Measurements from ENCODE around the gene C3orf52.

C3orf52 gene

GRCh38 chr3:112086875-112087524, 811 bp downstream of the C3orf52 start:
- DNase-seq = peak; percentile 53

DNA sequence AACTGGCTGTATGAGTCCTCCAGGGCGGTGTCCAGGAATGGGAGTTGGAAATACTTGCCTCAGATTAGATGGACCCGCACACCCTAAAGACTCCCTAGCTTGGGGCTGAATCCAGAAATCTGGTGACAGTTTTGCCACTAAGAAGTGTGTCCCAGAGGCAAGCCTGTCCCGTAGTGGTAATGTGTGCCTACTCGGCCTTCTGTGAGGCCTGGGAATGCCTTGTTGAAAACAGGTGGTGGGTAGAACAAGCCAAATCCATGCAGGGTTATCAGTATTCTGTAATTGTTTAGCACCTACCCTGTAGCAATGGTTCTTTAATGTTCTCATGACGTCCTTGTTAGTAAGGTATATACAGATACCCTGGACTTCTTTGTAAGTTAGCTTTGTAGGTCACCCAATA, 1.6 kb downstream of the C3orf52 start:
- no peak for DNase-seq

DNA sequence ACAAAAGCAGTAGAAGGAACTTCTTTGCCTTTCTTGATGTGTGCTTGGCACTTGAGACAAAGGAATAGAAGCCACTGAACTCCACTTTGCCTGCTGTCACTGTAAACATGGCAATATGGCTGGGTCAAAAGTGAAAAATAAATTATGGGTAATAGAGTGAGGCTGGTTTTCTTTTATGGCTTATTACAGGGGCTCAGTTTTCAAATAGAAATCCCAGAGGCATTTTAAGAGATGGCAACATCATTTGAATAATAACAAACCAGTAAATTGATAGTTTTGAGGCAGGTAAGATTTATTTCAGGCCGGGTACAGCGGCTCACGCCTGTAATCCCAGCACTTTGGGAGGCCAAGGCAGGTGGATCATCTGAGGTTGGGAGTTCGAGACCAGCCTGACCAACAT, 2.8 kb downstream of the C3orf52 start:
- DNase-seq = no peak

DNA sequence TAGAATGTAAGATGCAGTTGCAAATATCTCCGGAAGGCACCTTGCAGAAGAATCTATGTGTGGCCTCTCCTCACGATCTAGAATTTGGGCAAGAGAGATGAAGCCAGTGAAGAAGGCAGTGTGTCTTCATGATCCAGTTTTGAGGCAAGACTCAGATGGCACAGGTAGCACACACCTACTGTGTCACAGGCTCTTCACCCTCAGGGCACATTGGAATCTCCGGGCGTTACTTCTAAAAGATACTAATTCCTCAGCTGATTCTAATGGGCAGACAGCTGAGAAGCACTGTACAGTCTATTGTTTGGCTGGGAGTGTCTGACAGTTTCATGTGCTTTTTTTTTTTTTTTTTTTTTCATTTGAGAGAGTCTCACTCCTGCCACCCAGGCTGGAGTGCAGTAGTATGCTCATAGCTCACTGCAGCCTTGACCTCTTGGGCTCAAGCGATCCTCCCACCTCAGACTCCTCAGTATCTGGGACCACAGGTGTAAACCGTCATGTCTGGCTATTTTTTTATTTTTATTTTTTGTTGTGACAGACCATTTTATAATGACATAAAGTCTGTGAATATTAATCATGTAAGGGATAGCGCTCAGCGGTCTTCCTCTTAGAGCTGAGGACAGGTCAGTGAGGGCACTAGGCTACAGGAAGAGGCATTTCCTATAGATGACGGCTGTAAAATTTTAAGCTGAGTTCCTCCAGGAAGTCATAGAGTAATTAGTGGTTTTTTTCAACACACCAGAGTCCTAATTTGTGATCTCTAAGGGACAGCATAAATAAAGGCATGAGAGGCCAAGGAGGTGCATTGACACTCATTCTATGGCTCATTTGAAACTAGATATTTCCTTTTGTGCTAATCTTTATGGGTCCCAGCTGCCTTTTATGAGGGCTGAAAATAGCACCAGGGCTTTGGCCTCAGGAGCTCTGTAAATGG, 4.0 kb downstream of the C3orf52 start:
- no peak for DNase-seq

GRCh38 chr3:112090887-112091586, 4.8 kb downstream of the C3orf52 start:
- DNase-seq = no peak

DNA sequence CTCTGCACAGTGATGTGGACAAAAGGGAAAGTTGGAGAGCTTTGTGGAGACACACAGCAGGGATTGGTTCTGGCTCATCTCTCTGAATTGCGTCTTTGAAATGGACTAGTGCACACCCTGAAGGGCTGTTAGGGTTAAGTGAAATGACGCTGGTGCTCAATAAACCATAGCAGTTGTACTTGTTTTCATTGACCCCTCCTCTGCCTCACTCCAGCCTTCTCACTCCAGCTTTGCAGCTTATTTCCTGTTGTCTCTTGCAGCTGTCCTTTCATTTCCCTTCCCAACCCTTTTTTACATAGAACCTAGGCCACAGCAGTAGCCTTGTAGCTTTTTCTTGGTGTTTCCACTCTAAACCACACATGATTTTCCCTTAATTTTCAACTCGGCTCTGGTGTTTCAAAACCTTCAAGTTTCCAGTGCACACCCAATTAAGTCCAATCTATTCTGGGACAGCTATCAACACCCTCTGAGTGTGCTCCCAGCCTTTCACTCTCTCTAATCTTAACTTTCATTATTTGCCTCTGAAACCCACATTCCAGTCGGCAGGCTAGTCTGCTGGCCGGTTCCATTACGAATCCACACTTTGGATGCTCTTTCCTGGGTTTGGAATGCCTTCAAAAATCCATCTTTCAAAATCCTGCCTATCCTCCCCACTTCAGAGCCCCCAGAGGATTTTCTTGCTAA, 6.4 kb downstream of the C3orf52 start:
- DNase-seq = peak; percentile 42

GRCh38 chr3:112093180-112093522, 7.0 kb downstream of the C3orf52 start:
- no peak for DNase-seq

DNA sequence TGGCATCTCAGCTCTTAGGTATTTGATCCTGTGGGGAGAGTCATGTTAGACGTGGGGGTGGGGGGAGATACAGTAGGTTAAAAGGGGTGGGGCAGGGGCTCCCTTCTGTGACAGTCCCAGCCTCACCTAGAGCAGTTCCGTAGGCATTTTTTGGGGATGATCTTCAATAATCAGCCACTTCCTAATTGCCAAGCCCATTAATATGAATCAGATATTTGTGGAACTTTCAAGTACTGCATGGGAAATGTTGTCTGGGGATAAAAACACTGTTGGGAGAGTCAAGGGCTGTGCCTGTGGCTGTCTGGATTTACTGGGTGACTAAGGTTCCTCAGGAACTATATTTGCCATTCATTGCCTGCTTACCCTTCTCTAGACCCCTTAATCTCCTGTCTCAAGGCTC, 9.5 kb downstream of the C3orf52 start:
- no peak for DNase-seq

DNA sequence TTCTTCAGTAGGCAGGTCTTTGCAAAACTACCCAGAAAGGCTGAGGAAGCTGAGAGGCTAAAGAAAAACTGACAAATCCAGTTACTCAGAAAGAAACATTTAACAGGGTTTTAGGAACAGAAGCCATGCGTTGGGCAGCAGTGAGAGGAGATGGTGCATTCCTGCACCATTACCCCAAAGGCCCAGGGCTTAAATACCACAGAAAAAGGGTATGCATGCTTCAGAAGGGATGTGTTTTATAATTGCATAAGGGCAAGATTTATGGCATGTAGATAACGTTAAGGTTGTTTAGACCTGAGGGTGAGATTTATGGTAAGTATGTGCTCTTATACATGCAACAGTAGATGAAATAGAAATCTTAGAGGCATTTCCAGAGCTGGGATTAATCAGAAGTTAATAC, 10.0 kb downstream of the C3orf52 start:
- DNase-seq = peak; percentile 77

DNA sequence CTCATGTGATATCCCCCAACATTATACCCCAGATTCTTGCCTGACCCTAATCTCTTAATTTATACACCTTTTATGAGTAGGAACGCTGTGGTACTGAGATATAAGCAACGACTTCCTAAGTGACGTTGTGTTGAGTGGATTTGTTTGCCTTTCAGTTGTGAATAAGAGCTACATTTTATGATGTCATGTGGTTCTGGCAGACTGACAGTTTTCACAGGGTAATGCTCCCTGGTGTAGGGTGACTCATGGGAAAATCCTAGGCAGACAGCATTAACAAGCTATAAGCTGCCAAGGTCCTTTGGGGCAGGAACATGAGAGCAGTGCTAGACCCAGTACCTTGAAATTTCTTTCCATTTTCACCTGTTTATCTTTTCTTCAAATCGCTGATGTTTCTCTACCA, 11.2 kb downstream of the C3orf52 start:
- DNase-seq = peak; percentile 100

DNA sequence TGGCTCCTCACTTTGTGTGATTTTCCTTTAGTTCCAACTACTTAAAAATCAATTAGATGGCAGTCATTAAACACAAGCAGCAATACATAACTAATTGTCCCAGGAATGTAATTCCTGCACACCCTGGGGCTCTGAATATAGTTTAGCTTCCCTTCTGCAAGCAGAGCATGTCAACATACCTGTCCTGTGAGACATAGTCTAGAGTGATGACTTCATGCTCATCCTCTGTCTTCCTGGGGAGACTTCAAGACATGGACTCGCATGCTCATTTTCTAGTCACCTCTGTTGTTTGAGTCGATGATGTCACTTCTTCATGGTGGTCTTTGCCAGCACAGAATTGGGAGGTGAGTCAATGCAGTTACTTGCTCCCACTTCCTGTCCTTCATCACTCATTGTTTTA, 15.7 kb downstream of the C3orf52 start:
- DNase-seq = peak; percentile 97

DNA sequence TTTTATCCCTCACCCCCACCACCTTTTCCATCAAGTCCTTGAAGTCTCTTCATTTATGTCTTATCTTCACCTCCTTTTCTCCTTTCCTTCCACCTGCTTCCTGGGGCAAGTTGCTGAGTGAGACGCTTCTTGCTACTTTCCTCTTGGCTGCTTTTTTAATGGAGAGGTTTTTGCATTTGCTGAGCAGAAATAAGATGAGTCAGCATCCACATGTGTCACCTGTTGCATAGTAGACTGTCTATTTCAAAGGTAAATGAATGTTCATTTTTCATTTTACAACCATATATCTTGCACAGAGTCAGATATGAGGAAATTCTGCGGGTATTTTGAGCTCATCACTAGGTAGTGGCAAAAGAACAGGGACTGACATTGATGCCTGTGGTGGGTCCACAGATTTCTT, 18.6 kb downstream of the C3orf52 start:
- DNase-seq = no peak

GRCh38 chr3:112109322-112109721, 23.1 kb downstream of the C3orf52 start:
- no peak for DNase-seq

DNA sequence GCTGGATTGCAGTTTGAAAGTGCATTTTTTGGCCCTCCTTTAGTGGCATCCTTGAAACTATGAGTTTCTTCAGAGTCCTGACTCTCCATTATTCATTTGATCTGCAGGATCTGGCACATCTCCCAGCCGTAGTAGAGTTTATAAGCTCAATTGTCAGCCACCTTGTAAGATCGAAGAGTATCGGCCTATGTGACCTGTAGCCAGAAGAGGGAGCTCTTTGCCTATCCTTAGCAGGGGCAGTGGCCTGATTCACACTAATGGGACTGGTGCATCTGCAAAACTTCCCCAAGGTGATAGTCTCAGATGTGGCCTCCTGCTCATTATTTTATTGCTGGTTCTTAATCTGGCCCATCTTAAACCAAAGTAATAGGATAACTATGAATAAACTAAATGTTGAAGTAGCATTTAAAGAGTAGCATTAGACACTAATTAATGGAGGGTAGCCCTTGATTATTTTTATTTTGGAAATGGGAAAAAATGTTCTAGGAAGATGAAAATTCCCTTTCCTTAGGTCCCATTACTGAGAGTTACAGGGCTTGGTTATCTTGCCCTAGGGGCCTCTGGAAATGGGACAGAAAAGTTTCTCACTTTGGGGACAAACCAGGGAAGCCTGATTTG, 25.7 kb downstream of the C3orf52 start:
- peak; percentile 68 for DNase-seq

- DNase-seq = no peak
Measured at GRCh38 chr3:112114576-112115160, 28.5 kb downstream of the C3orf52 start.

DNA sequence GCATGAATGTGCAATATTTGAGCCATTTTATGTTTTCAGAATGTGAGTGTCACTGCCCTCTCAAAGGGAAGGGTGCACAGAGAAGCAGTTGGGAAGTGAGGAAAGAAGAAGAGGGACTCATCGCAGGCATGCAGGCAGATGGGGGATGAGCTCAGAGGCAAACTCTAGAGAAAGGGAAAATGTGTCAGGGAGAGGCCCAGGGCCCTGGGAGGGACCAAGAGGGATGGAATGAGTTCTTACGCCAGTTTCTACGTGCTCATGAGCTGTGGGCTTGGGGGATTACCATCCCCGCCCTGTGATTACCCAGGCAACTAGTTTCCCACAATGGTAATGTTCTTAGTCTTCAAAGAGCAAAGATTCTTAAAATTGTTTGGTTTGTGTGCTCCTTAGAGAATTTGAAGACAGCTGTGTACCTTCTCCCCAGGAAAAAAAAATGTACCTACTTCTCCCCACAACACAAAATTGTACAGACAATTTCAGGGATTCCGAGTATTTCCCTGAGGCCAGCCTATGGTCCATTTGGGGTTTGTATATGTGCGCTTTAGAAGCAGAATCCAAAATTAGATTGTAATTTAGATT, 29.1 kb downstream of the C3orf52 start:
- DNase-seq = no peak

GRCh38 chr3:112115806-112116383, 29.7 kb downstream of the C3orf52 start:
- DNase-seq = no peak

- no peak for DNase-seq
Measured at GRCh38 chr3:112116748-112117186, 30.6 kb downstream of the C3orf52 start.

DNA sequence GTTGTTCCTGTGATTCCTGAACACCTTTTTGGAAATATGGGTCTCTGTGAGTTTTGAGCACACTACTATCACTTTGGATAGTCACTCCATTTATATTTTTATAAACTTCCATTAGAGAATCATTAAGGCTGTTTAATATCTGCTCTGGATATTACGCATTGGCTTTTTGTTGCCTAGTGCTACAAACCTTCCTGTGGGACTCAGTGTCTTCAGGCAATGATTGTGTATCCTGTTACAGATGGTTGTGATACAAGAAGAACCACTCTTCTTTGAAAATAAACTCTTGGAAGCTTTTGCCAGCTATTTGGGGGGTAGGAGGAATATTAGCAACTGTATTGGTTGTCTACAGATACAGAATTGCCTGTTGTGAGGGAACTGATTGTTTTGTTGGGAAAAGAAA, 31.2 kb downstream of the C3orf52 start:
- DNase-seq = no peak

DNA sequence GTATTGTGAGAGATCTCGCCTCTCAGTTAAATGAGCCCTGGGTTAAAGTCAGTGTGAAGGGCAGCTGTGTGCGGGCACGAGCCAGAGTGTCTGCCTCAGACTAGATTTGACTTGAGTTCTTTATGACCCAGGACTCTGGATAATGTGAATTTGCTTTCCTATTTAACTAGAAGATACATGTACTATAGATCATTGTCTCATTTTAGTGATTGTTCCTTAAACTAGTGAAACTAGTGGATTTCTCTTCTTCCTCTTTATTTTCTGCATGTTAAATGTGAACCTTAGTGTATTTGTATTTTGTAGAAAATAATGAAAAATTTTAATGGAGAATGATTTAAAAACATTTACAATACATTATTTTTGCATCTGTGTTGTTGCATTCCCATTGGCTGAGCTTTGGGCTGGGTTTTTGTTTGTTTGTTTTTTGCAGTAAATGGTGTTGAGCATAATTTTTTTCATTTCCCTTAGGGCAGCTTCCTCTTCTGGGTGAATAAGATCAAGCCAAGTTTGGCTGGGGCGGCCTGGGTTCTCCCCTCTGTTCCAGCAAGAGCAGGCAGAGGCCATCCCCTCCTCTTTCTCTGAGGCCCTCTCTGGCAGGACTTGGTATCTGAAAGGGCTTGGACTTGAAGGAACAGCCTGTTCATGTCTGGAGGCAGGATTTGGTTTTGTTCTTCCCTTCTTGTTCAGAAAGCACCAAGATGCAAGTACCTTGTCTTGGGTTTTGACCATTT, 31.8 kb downstream of the C3orf52 start:
- no peak for DNase-seq

Measured in EL (cell line).